H1 (cell line): ENCODE measurements around the gene ALX1. TPM values are rescaled to one million over a fixed set of nuclear protein-coding genes. Genes with fewer than 3 reads are reported as not detected.

Source experiments
- ATF2 ChIP-seq: IDR thresholded peaks from 2 replicates; pipeline ENCODE4 v1.6.1; 2012; ENCODE audit warnings: low read length, inconsistent platforms
- CBX8 ChIP-seq: fragments of 300-800, 300-1000 bp; sonication (generic); IDR thresholded peaks from 2 replicates; pipeline ENCODE4 v1.7.1; 2016; ENCODE audit warnings: low read depth, low read length, borderline replicate concordance
- CREB1 ChIP-seq: IDR thresholded peaks from 2 replicates; pipeline ENCODE4 v1.6.1; 2012; ENCODE audit warnings: inconsistent platforms
- JUND ChIP-seq: IDR thresholded peaks from 2 replicates; pipeline ENCODE4 v1.6.1; 2011; ENCODE audit warnings: mild to moderate bottlenecking, improper control_type of control experiment, low read length
- KDM5A ChIP-seq: fragments of 200-600 bp; IDR thresholded peaks from 2 replicates; pipeline ENCODE4 v1.7.1; 2012; ENCODE audit warnings: mild to moderate bottlenecking, low read length, inconsistent platforms, mixed read lengths
- NANOG ChIP-seq: IDR thresholded peaks from 2 replicates; pipeline ENCODE4 v1.6.1; 2011; ENCODE audit warnings: low read length, low read depth, mild to moderate bottlenecking, inconsistent platforms; ENCODE audit not compliant: insufficient read depth, poor library complexity, severe bottlenecking
- RAD21 ChIP-seq, 2 experiments: IDR thresholded peaks in 1 of 2; conservative IDR thresholded peaks in 1 of 2; 2 replicates each; pipeline ENCODE4 v1.6.1; 2011; ENCODE audit warnings: low read depth in 2 of 2, low read length in 2 of 2, improper control_type of control experiment in 1 of 2, inconsistent platforms in 1 of 2, mild to moderate bottlenecking in 1 of 2, moderate library complexity in 1 of 2
- SUZ12 ChIP-seq: fragments of 200-600 bp; sonication (generic); IDR thresholded peaks from 2 replicates; pipeline ENCODE4 v1.6.1; 2012; ENCODE audit warnings: mild to moderate bottlenecking, inconsistent platforms, low read length, moderate library complexity, mixed read lengths
- TAF7 ChIP-seq: optimal IDR thresholded peaks from 2 replicates; pipeline ENCODE3; 2011; ENCODE audit warnings: low read depth, mild to moderate bottlenecking, inconsistent platforms, low read length, moderate library complexity, borderline replicate concordance
- polyA plus RNA-seq, 7 experiments: library from polyadenylated mRNA; depleted of rRNA in 3 of 7; stranded (reverse) in 5 of 7; unstranded in 2 of 7; fragments of >200 nt in 5 of 7; fragments of 200-250 nt in 2 of 7; gene quantifications; 1 replicate in 5 of 7; 2 replicates in 1 of 7; 4 replicates in 1 of 7; pipeline versions ENCODE4 v1.2.1 to v1.2.3, GENCODE V29; 2011 to 2013; ENCODE audit warnings: missing spikeins in 2 of 7, mixed read lengths in 2 of 7
- total RNA-seq: library from RNA; stranded (reverse); fragmentation: NEBNext Ultra II Directional; extraction: Animal tissue kit (Norgen Biotek cat#: 25700); gene quantifications from 2 replicates; pipeline ENCODE4 v1.2.1, GENCODE V29; 2021

Gene ALX1
- total and polyA plus RNA-seq, 2 of the 8 experiments (the other 6 are each of a cell fraction or from before 2014, with no cell fraction given), result 0.41 to 0.73 TPM

GRCh38 chr12:85278598-85279448 lies 1.2 kb upstream of the ALX1 start (continued):
- TF ChIP-seq NANOG, result no peak
- TF ChIP-seq ATF2, result no peak
- TF ChIP-seq SUZ12, result peak; percentile 97
- TF ChIP-seq TAF7, result no peak
- no peak for TF ChIP-seq JUND
- TF ChIP-seq KDM5A, result no peak
- TF ChIP-seq RAD21 (IDR thresholded peaks at IDR 0.05 in 1 of 2, conservative IDR thresholded peaks at IDR 0.05 in 1 of 2; ENCODE audit: low read depth in 2 of 2, low read length in 2 of 2), result no peak
- TF ChIP-seq CBX8, result 0 out of 2 replicates have a peak, but pooled peaks have one; percentile 34
- no peak for TF ChIP-seq CREB1
- TF ChIP-seq, all 59 proteins: peak for 5
